ENCODE data around the gene PARD3. TPM values are rescaled to one million over a fixed set of nuclear protein-coding genes. Genes with fewer than 3 reads are reported as not detected.

PARD3 gene
- total RNA-seq, 1 donor from 2014 or later: 88.7 TPM

DNA sequence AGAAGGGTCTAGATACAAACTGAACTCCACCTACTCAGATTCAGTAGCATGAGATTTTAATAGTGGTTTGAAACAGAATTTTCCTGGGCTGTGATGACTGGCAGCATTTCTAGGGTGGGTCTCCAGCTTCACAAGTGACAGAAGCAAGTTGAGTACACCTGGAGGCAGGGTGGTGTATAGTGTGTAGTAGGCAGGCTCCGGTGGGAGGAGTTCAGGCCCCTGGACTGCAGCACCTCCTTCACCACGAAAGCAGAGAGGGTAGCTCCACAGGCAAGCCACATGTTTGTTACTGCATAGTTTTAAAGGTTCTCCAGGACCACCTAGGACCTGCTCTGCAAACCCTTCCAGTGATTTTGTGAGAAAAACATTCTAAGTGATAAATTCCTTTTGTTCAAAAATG, 347.2 kb downstream of the PARD3 start:
- no peak overlapping the region for H3K4me3 ChIP-seq (ENCODE audit: low read length in 3 of 3)
- H3K9me3 ChIP-seq (ENCODE audit: control insufficient read depth in 3 of 3, low read length in 3 of 3): no peaks in the 10 kb centered on the region
- no peaks in the 10 kb centered on the region for H3K27me3 ChIP-seq (ENCODE audit: control insufficient read depth in 3 of 3, insufficient read depth in 3 of 3, low read length in 3 of 3)
- H3K27ac ChIP-seq (ENCODE audit: low read depth, low read length): no peak overlapping the region
- peaks cover 0 to 6% (median 0%) of the 10 kb centered on the region in 3 donors for H3K36me3 ChIP-seq (ENCODE audit: control insufficient read depth in 3 of 3, insufficient read depth in 3 of 3, low read length in 3 of 3)
- H3K4me1 ChIP-seq (ENCODE audit: control insufficient read depth in 3 of 3, insufficient read depth in 3 of 3, low read length in 3 of 3): no peaks in the 10 kb centered on the region
- no peak overlapping the region for H3K9ac ChIP-seq (ENCODE audit: low read depth in 1 of 3, low read length in 3 of 3)

DNA sequence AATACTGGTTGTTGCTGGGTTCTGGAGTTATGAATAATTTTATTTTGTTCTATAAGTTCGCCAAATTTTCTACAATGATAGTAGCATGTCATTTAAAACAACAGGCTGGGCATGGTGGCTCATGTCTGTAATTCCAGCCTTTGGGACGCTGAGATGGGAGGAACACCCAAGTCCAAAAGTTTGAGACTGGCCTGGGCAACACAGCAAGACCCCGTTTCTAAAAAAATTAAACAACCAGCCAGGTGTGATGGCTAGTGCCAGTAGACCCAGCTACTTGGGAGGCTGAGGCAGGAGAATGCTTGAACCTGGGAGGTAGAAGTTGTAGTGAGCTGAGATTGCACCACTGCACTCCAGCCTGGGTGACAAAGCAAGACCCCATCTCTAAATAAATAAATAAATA, 347.7 kb downstream of the PARD3 start:
- Histone ChIP-seq H3K9me3 (ENCODE audit: control insufficient read depth in 3 of 3, low read length in 3 of 3) (no peaks in the 10 kb centered on the region), H3K9ac (ENCODE audit: low read depth in 1 of 3, low read length in 3 of 3) (no peak overlapping the region)

DNA sequence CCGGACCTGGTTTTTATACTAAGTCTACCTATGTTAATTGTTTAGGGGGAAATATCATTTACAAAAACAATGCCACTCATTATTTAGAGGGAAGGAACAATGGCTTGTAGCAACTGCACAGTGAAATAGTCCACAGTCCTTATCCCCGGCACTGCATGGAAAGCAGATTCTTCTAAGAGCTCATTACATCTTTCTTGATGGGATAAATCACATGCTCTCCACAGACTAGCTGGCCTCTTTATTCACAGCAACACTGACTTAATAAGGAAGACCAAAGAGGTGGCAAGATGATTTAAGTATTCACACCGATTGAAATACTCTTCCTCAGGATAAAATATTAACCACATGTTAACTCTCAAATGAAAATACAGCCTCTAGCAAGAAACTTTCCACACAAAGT, 349.4 kb downstream of the PARD3 start:
- no peak overlapping the region for H3K27ac ChIP-seq (ENCODE audit: low read depth, low read length)
- H3K4me3 ChIP-seq (ENCODE audit: low read length in 3 of 3): no peak overlapping the region
- H3K9me3 ChIP-seq (ENCODE audit: control insufficient read depth in 3 of 3, low read length in 3 of 3): no peaks in the 10 kb centered on the region
- no peaks in the 10 kb centered on the region for H3K27me3 ChIP-seq (ENCODE audit: control insufficient read depth in 3 of 3, insufficient read depth in 3 of 3, low read length in 3 of 3)
- H3K9ac ChIP-seq (ENCODE audit: low read depth in 1 of 3, low read length in 3 of 3): no peak overlapping the region
- peaks cover 0 to 6% (median 0%) of the 10 kb centered on the region in 3 donors for H3K36me3 ChIP-seq (ENCODE audit: control insufficient read depth in 3 of 3, insufficient read depth in 3 of 3, low read length in 3 of 3)
- H3K4me1 ChIP-seq (ENCODE audit: control insufficient read depth in 3 of 3, insufficient read depth in 3 of 3, low read length in 3 of 3): no peaks in the 10 kb centered on the region

More for the DNA sequence above, 347.7 kb downstream of the PARD3 start:
- Histone ChIP-seq H3K4me1 (ENCODE audit: control insufficient read depth in 3 of 3, insufficient read depth in 3 of 3, low read length in 3 of 3) (no peaks in the 10 kb centered on the region), H3K27ac (ENCODE audit: low read depth, low read length) (no peak overlapping the region), H3K4me3 (ENCODE audit: low read length in 3 of 3) (no peak overlapping the region), H3K36me3 (ENCODE audit: control insufficient read depth in 3 of 3, insufficient read depth in 3 of 3, low read length in 3 of 3) (peaks cover 0 to 6% (median 0%) of the 10 kb centered on the region in 3 donors), H3K27me3 (ENCODE audit: control insufficient read depth in 3 of 3, insufficient read depth in 3 of 3, low read length in 3 of 3) (no peaks in the 10 kb centered on the region)

DNA sequence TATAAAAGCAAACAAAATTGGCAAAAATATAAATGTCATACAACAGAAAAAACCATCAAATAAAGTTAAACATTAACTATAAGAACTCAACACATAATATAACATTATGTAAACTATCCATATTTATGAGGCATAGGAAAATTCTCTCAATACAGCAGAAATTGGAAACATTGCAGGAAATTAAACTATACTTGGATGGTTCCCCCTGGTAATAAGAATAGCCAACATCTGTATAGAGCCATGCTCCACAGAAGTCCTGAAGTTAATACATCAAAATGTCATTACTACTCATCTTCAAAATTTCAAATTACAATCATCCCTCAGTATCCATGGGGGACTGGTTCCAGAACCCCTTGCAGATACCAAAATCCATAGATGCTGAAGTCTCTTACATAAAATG, 350.5 kb downstream of the PARD3 start:
- H3K9me3 ChIP-seq (ENCODE audit: control insufficient read depth in 3 of 3, low read length in 3 of 3): no peaks in the 10 kb centered on the region

DNA sequence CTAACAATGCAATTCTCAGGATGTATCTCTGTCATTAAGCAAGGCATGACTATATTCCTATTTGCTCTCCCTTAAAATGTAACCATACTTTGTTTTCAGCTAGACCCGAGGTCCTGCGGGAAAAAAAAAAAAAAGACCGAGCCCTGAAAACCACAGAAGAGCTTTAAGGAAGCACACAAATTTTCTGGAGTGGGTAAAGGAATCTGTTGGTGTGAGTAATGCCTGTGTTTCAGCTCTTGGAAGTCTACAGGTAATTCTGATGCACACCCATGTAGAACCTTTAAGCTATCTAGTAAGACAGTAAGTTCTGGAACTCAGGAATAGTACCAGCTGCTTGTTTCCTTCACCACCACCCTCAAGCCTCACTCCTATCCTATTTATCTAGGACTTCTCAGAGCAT, 351.1 kb downstream of the PARD3 start:
- Histone ChIP-seq H3K4me3 (ENCODE audit: low read length in 3 of 3) (no peak overlapping the region), H3K27me3 (ENCODE audit: control insufficient read depth in 3 of 3, insufficient read depth in 3 of 3, low read length in 3 of 3) (no peaks in the 10 kb centered on the region), H3K36me3 (ENCODE audit: control insufficient read depth in 3 of 3, insufficient read depth in 3 of 3, low read length in 3 of 3) (no peaks in the 10 kb centered on the region), H3K27ac (ENCODE audit: low read depth, low read length) (no peak overlapping the region), H3K9me3 (ENCODE audit: control insufficient read depth in 3 of 3, low read length in 3 of 3) (no peaks in the 10 kb centered on the region), H3K4me1 (ENCODE audit: control insufficient read depth in 3 of 3, insufficient read depth in 3 of 3, low read length in 3 of 3) (no peaks in the 10 kb centered on the region), H3K9ac (ENCODE audit: low read depth in 1 of 3, low read length in 3 of 3) (no peak overlapping the region)

More for the DNA sequence above, 350.5 kb downstream of the PARD3 start:
- H3K4me1 ChIP-seq (ENCODE audit: control insufficient read depth in 3 of 3, insufficient read depth in 3 of 3, low read length in 3 of 3): no peaks in the 10 kb centered on the region
- H3K4me3 ChIP-seq (ENCODE audit: low read length in 3 of 3): no peak overlapping the region
- no peak overlapping the region for H3K9ac ChIP-seq (ENCODE audit: low read depth in 1 of 3, low read length in 3 of 3)
- H3K36me3 ChIP-seq (ENCODE audit: control insufficient read depth in 3 of 3, insufficient read depth in 3 of 3, low read length in 3 of 3): peaks cover 0 to 2% (median 0%) of the 10 kb centered on the region in 3 donors
- H3K27ac ChIP-seq (ENCODE audit: low read depth, low read length): no peak overlapping the region
- no peaks in the 10 kb centered on the region for H3K27me3 ChIP-seq (ENCODE audit: control insufficient read depth in 3 of 3, insufficient read depth in 3 of 3, low read length in 3 of 3)

DNA sequence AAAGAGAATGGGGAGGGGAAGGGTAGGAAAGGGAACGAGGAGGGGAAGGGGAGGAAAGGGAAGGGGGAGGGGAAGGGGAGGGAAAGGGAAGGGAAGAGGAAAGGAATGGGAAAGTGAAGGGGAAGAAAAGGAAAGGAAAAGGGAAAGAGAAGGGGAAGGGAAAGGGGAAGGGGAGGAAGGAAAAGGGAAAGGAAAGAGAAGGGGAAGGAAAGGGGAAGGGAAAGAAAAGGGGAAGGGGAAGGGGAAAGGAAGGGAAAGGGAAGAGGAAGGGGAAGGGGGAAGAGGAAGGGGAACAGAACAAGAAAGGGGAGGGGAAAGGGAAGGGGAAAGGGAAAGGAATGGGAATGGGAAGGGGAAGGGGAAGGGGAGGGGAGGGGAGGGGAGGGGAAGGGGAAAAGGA, 352.1 kb downstream of the PARD3 start:
- Histone ChIP-seq H3K36me3 (ENCODE audit: control insufficient read depth in 3 of 3, insufficient read depth in 3 of 3, low read length in 3 of 3) (no peaks in the 10 kb centered on the region), H3K27ac (ENCODE audit: low read depth, low read length) (no peak overlapping the region), H3K27me3 (ENCODE audit: control insufficient read depth in 3 of 3, insufficient read depth in 3 of 3, low read length in 3 of 3) (no peaks in the 10 kb centered on the region), H3K4me1 (ENCODE audit: control insufficient read depth in 3 of 3, insufficient read depth in 3 of 3, low read length in 3 of 3) (no peaks in the 10 kb centered on the region), H3K9me3 (ENCODE audit: control insufficient read depth in 3 of 3, low read length in 3 of 3) (no peaks in the 10 kb centered on the region), H3K4me3 (ENCODE audit: low read length in 3 of 3) (no peak overlapping the region), H3K9ac (ENCODE audit: low read depth in 1 of 3, low read length in 3 of 3) (no peak overlapping the region)

DNA sequence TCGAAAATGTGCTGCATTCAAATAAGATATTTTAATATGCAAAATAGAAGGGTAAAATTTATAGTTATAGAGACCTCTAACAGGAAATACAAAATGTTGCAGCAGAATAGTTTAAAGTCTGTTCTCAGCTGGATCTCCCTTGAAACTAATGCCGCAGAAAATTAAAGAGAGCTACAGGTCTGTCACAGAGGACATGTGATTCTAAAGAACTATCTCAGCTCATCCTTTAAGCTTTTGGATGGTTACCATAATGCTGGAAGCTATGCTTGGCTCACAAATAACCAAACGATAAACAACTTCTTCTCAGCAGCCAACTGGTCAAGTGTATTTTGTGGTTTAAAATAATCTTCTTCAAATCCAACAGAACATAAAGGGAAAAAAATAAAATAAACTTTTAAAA, 353.0 kb downstream of the PARD3 start:
- Histone ChIP-seq H3K9me3 (ENCODE audit: control insufficient read depth in 3 of 3, low read length in 3 of 3) (no peaks in the 10 kb centered on the region), H3K27me3 (ENCODE audit: control insufficient read depth in 3 of 3, insufficient read depth in 3 of 3, low read length in 3 of 3) (no peaks in the 10 kb centered on the region), H3K9ac (ENCODE audit: low read depth in 1 of 3, low read length in 3 of 3) (no peak overlapping the region), H3K4me3 (ENCODE audit: low read length in 3 of 3) (no peak overlapping the region), H3K36me3 (ENCODE audit: control insufficient read depth in 3 of 3, insufficient read depth in 3 of 3, low read length in 3 of 3) (no peaks in the 10 kb centered on the region), H3K4me1 (ENCODE audit: control insufficient read depth in 3 of 3, insufficient read depth in 3 of 3, low read length in 3 of 3) (no peaks in the 10 kb centered on the region), H3K27ac (ENCODE audit: low read depth, low read length) (no peak overlapping the region)

DNA sequence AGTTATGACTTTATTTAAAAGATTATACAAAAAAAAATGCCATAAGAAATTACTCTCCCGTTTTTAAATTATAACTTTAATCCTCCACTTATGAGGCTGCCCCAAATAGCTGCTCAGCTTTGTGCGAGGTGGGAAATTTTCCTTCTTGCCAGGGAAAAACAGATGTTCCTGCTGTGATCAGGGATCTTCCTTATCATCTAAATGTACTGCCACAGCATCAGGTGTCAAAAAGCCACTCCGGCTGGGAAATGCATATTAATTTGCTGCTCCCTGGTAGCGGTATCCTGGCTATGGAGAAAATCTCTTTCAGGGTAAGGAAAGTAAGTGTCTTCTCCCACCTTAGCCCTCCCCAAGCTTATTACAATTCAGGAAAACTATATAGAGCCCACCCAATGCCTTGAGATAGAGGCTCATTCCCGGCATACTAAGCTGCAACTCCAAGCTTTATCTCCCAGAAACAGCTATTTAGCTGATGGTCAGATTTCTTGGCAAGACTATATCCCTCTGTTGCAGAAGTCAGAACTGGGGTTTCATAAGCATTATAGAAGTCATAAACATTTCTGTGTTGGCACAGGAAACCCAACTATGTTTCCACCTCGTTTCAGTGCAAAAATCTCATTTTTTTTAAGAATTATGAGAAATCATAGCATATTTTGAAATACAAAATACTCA, 360.4 kb downstream of the PARD3 start:
- H3K9me3 ChIP-seq (ENCODE audit: control insufficient read depth in 3 of 3, low read length in 3 of 3): no peaks in the 10 kb centered on the region
- no peaks in the 10 kb centered on the region for H3K27me3 ChIP-seq (ENCODE audit: control insufficient read depth in 3 of 3, insufficient read depth in 3 of 3, low read length in 3 of 3)
- H3K27ac ChIP-seq (ENCODE audit: low read depth, low read length): no peak overlapping the region
- no peak overlapping the region for H3K9ac ChIP-seq (ENCODE audit: low read depth in 1 of 3, low read length in 3 of 3)
- H3K4me3 ChIP-seq (ENCODE audit: low read length in 3 of 3): no peak overlapping the region
- H3K4me1 ChIP-seq (ENCODE audit: control insufficient read depth in 3 of 3, insufficient read depth in 3 of 3, low read length in 3 of 3): no peaks in the 10 kb centered on the region
- peaks cover 0 to 1% (median 0%) of the 10 kb centered on the region in 3 donors for H3K36me3 ChIP-seq (ENCODE audit: control insufficient read depth in 3 of 3, insufficient read depth in 3 of 3, low read length in 3 of 3)

DNA sequence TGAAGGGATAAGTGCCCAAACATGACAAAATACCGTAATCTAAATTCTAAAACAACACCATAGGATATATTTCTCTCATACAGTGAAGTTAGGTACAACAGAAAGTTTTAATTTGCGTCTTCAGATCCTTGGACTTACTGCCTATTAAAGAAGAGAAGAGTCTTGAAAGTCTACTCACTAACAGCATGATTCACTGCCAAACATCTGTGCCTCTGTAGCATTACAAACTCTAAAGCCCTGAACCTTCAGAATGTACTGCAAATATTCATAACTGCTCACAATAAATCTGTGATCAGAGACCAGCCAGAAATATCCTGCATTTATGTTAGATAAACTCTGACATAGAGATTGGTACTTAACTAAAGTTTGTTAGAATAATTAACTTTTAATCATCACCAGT, 365.3 kb downstream of the PARD3 start:
- H3K9ac ChIP-seq (ENCODE audit: low read depth in 1 of 3, low read length in 3 of 3): no peak overlapping the region
- no peak overlapping the region for H3K4me3 ChIP-seq (ENCODE audit: low read length in 3 of 3)
- no peaks in the 10 kb centered on the region for H3K4me1 ChIP-seq (ENCODE audit: control insufficient read depth in 3 of 3, insufficient read depth in 3 of 3, low read length in 3 of 3)
- H3K36me3 ChIP-seq (ENCODE audit: control insufficient read depth in 3 of 3, insufficient read depth in 3 of 3, low read length in 3 of 3): peaks cover 0 to 1% (median 0%) of the 10 kb centered on the region in 3 donors
- no peak overlapping the region for H3K27ac ChIP-seq (ENCODE audit: low read depth, low read length)
- no peaks in the 10 kb centered on the region for H3K9me3 ChIP-seq (ENCODE audit: control insufficient read depth in 3 of 3, low read length in 3 of 3)
- no peaks in the 10 kb centered on the region for H3K27me3 ChIP-seq (ENCODE audit: control insufficient read depth in 3 of 3, insufficient read depth in 3 of 3, low read length in 3 of 3)

DNA sequence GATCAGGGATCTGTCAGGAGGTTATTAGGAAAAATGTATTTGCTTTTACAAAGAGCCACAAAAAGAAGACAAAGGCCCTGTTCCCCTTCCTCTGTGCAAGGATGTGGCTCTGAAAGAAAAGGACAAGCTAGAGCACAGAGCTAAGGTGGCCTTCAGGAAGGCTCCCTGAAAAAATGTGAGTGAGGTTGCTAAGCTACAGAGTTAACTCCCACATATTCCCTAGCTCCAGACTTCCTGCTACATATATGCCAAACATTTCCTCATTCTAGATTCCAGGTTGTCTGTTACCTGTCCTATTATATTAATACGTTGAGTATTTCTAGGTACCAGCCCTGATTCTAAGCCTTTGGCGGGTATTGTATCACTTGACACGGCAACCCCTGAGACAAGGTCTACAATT, 369.0 kb downstream of the PARD3 start:
- no peak overlapping the region for H3K27ac ChIP-seq (ENCODE audit: low read depth, low read length)
- no peak overlapping the region for H3K4me3 ChIP-seq (ENCODE audit: low read length in 3 of 3)
- H3K27me3 ChIP-seq (ENCODE audit: control insufficient read depth in 3 of 3, insufficient read depth in 3 of 3, low read length in 3 of 3): no peaks in the 10 kb centered on the region
- H3K9ac ChIP-seq (ENCODE audit: low read depth in 1 of 3, low read length in 3 of 3): no peak overlapping the region
- no peaks in the 10 kb centered on the region for H3K9me3 ChIP-seq (ENCODE audit: control insufficient read depth in 3 of 3, low read length in 3 of 3)
- H3K36me3 ChIP-seq (ENCODE audit: control insufficient read depth in 3 of 3, insufficient read depth in 3 of 3, low read length in 3 of 3): peaks cover 0 to 1% (median 0%) of the 10 kb centered on the region in 3 donors
- H3K4me1 ChIP-seq (ENCODE audit: control insufficient read depth in 3 of 3, insufficient read depth in 3 of 3, low read length in 3 of 3): no peaks in the 10 kb centered on the region

All from skeletal muscle tissue (tissue), 4 donors.